Suppressor macrophage treated with lipopolysaccharide for 4 hours (primary cell): ENCODE data around the gene ZFYVE21.
A peak's percentile ranks its signal among the peaks of the same experiment; 100 is the strongest.

Experiments
- DNase-seq: peaks from one replicate; pipeline ENCODE4 v3.0.0-alpha.2; 2020

The ZFYVE21 gene

GRCh38 chr14:103739466-103739792 lies 23.8 kb downstream of the ZFYVE21 start:
- no peak for DNase-seq

DNA sequence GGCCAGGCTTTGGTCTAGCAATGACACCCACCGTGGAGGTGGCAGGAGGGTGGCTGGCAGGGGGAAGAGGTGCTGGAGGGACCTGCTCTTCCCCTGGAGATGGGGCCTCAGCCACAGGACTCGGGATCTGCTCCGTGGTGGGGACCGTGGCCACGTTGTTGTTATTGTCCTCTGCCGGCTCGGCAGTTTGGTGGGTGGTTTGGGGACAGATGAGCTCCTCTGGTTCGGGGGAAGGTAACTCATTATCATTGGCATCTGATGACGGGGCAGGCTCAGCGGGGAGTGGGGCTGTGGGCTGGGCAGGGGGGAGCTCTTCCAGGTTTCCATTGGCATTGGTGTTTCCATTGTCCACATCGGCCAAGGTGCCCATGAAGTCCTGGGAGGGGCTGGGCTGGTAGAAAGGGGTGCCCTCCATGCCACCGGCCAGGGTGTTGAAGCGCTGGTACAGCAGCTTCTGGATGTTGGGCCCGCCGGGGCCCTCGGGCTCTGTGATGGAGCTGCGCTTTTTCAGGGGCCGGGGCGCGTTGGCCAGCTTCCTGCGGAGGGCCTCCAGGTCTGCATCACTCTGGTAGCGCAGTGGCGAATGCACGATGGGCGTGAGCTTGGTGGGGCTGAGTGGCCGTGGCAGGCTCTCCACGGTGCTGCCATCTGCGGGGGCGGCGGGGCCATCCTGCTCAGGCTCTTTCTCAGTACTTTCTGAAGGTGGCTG lies 24.3 kb downstream of the ZFYVE21 start:
- DNase-seq = no peak

DNA sequence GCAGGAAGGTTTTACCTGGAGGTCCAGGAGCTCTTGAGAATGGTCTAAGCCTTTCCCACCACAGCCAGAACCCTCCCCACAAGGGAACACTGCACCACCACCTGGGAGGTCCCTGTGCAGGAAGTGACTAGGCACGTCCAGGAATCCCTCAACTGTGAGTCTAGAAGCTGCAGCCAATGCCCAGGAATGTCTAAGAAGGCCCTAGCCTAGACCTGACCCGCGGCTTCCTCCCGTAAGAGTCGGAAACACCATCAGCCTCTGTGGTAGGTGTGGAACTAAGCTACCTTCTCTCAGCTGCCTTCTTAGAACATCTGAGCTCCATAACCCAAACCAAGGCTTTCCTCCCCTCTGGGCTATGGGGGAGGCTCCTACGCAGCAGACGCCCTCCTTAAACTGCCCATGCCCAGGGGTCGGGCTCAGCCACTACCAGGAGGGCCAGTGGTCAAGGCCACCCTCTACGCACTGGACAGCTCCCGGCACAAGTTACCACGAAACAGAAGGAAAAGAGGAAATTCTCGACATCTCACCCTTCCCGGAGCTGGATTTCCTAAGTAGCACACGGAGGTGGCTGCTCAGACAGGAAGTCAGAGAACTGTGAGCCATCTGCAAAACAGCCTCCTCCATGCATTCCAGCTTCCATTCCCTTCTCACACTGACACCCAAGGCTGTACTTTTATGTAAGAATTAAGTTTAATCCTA lies 25.5 kb downstream of the ZFYVE21 start:
- DNase-seq = peak; percentile 19

GRCh38 chr14:103741876-103742275 lies 26.3 kb downstream of the ZFYVE21 start:
- no peak for DNase-seq

- DNase-seq = no peak
These were observed 27.1 kb downstream of the ZFYVE21 start for GRCh38 chr14:103742499-103743255.

DNA sequence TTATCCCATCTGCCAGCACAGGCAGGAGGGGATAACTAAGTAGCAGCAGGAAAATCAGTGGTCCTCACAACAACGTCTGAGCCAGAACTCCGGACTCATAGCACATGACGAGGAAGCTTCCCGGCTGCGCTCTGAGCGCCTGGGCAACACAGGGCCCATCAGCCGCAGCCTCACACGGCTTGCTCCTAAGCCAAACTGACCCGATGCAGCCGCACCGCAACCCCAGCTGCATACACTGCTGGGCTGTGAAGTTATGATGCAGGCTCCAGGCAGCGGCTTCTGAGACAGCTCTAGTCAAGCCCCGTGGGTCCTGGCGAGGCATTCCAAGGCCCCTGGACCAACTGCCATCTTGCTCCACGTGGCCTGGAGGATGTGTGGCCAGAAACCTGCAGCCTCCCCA lies 28.1 kb downstream of the ZFYVE21 start:
- no peak for DNase-seq

- no peak for DNase-seq
These were observed 29.2 kb downstream of the ZFYVE21 start for GRCh38 chr14:103744621-103745395.

GRCh38 chr14:103745424-103745823 lies 29.8 kb downstream of the ZFYVE21 start:
- no peak for DNase-seq

GRCh38 chr14:103746701-103747100 lies 31.1 kb downstream of the ZFYVE21 start:
- DNase-seq = peak; percentile 59

- DNase-seq = no peak
These were observed 32.9 kb downstream of the ZFYVE21 start for GRCh38 chr14:103748534-103748857.

DNA sequence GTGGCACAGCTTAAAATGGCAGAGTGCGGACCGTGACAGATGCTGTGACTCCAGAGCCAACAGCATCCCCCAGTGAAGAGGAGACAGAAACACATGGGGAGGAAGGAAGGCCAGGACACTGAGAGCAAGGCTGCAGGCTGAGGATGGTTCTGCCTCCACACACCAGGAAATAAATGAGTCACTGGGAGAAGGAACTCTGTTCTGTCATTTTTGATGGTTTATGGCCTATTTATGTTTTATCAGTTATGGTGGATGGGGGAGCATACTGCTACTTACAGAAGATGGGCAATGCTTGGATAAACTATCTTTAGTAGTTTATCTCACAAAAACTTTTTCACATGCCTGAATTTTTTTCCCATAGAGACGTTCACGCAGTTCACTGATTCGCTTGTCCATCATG lies 33.8 kb downstream of the ZFYVE21 start:
- DNase-seq = no peak

- DNase-seq = no peak
These were observed 34.2 kb downstream of the ZFYVE21 start for GRCh38 chr14:103749860-103750259.

GRCh38 chr14:103753774-103754173 lies 38.2 kb downstream of the ZFYVE21 start:
- DNase-seq = no peak

- DNase-seq = no peak
These were observed 39.5 kb downstream of the ZFYVE21 start for GRCh38 chr14:103755060-103755459.

DNA sequence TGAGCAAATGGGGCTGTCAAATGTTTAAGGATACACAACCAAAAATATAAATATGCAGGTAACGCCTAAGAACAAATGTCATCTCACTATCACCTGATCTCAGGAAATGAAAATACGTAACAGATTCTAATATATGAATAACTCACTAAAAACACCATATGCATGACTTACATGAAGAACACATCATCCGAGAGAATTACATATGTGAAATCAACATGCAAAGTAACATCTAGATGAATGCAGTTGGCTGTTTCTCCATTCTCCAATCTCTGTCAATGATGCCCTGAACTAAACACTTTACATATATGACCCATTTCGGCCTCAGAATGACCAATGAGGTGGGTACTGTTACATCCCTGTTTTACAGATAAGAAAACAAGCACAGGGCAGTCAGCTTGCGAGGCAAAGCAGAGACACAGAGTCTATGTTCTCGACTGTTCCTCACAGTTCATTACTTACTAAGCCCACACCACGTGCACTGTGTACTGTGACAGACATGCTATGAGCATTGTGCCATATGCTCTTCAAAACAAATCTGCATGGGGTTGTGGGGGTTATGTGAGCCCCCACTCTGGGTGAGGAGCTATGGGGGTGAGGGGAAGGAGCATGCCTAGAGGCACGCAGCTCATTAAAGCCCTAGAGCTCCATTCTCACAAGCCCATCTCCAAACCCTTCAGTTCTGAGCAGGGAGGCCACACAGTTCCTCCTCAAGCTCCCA lies 42.6 kb downstream of the ZFYVE21 start:
- no peak for DNase-seq

- no peak for DNase-seq
These were observed 46.4 kb downstream of the ZFYVE21 start for GRCh38 chr14:103762036-103762435.

- DNase-seq = peak; percentile 2
These were observed 46.9 kb downstream of the ZFYVE21 start for GRCh38 chr14:103762541-103762940.

DNA sequence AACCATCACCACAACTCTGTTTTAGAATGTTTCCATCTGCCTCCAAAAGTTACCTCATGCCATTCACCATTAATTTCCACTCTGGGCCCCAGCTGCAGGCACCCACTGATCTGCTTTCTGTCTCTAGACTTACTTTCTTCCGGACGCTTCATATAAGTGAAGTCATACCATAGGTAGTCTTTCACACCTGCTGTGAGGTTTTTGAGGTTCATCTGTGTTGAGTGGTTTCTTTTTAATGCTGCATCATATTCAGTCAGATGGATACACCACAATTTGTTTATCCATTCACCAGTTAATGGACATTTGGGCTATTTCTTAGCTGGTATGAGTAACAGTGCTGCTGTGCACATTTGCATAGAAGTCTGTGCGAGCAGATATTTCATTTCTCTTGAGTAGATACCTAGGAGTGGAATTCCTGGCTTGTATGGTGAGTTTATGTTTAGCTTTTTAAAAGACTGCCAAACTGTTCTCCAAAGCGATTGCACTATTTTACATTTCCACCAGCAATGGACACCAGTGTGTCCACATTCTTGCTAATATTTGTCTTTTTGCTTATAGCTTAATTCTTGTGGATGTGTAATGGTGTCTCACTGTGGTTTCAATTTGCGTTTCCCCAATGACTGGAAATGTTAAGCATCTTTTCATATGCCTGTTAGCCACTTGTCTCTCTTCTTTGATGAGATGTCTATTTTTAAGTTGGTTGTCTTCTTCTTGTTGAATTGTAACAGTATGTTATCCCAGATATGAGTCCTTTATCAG lies 48.3 kb downstream of the ZFYVE21 start:
- no peak for DNase-seq

DNA sequence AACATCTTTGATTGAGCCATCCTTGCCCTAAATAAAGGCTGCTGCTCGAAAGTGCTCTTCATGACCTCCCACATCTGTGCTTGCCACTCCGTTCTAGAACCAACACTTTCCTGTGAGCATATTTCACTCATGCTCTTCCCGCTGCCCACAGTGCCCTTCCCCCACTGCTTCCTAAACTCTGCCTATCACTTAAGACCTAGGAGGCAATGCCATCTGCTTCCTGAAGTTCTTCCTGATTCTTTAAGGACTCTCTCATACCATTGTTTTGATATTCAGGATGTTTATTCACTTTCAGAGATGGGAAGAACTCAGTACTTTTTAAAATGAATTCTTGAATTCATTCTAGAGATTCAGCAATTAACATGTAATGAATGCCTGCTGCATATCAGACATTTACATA lies 49.9 kb downstream of the ZFYVE21 start:
- no peak for DNase-seq

DNA sequence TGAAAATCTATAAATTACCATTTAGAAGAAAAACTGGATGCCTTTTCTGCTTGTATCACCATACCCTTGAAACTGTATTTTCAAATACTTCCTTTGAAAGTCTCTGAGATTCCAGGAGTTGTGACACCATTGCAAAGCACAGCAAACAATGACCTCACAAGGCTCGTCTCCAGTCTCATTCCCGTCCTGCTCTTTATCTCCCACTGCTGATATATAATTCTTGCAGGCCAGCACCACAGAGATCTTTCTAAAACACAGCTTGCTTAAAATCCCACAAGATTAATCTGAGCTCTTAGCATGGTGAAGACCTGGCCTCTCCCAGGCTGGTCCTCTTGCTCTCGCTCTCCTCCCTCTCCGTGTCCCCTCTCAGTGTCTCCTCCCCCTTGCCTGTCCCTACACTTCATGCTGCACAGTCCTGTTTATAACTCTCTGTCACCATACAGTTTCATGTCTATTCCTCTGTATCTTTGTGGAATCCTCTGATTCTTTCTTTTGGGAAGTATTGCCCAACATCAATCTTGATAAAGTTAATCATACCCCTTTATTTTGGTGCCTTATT lies 51.8 kb downstream of the ZFYVE21 start:
- DNase-seq = no peak

DNA sequence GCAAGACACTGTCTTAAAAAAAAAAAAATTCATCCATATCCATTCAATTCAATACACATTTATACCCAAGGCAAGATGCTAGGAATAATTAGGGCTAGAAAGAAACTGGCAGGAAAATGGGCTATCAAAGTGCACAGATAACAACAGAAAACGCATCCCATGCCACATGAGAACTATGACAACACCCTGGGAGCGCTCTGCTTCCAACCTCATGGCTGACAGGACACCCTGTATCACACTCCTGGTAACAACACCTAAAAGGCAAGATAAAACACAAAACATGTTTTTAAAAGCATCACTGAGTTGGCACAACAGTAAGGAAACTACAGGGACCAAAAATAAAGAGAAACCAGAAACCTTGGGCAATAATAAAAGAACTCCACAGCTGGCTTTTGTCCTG lies 54.9 kb downstream of the ZFYVE21 start:
- no peak for DNase-seq

GRCh38 chr14:103770902-103771301 lies 55.3 kb downstream of the ZFYVE21 start:
- no peak for DNase-seq
